GM12878 (cell line): ENCODE data around the gene MFSD6. TPM values are rescaled to one million over a fixed set of nuclear protein-coding genes. Genes with fewer than 3 reads are reported as not detected.

ENCODE experiments used
- ATAC-seq: fragments of 200-7000 bp; cut with Tn5 transposase; 3 replicates; pipeline ENCODE4 v1.9.1; 2020; ENCODE audit warnings: mild to moderate bottlenecking, moderate library complexity
- BruUV-seq: library from RNA; stranded (reverse); fragments of 400-500 nt; replicated peaks from 2 replicates; lab custom pipeline; 2021; lab: Mats Ljungman, UMichigan
- CTCF ChIA-PET: fragments of 300-600 bp; sonication (Branson Sonifier 250); formaldehyde crosslinking; extraction: SDS; loops from one replicate; lab custom pipeline; 2021; ENCODE audit warnings: inconsistent platforms; lab: Yijun Ruan, JAX
- POLR2A ChIA-PET: fragments of 350-600 bp; formaldehyde crosslinking; extraction: SDS; loops from one replicate; lab custom pipeline; 2021; ENCODE audit warnings: inconsistent platforms; lab: Charles Lee
- RAD21 ChIA-PET: fragments of 300-600 bp; sonication (Branson Sonifier 250); formaldehyde crosslinking; loops from one replicate; lab custom pipeline; 2023; ENCODE audit warnings: antibody characterized with exemption; ENCODE audit not compliant: unreplicated experiment; lab: Charles Lee
- SMC1A ChIA-PET: fragments of 300-600 bp; sonication (Branson Sonifier 250); formaldehyde crosslinking; loops from one replicate; lab custom pipeline; 2023; ENCODE audit not compliant: unreplicated experiment, uncharacterized antibody; lab: Charles Lee
- DNase-seq: peaks from one replicate; pipeline ENCODE4 v3.0.0-alpha.2; 2011; ENCODE audit warnings: low read depth, low spot score
- FAIRE-seq: peaks from 3 replicates; lab custom pipeline; 2011; peaks lifted over from hg19 to GRCh38; lab: Jason Lieb, UNC
- H2AFZ ChIP-seq: 2 replicates; pipeline ENCODE4 v1.6.0; 2011; ENCODE audit warnings: low read depth, low read length, control low read depth; ENCODE audit not compliant: control insufficient read depth
- H3K27ac ChIP-seq: 2 replicates; pipeline ENCODE4 v1.5.1; 2011; ENCODE audit warnings: control low read depth; ENCODE audit not compliant: control insufficient read depth, insufficient read depth
- H3K27me3 ChIP-seq, 2 experiments: replicated peaks in 1 of 2; 2 replicates each; pipeline versions ENCODE4 v1.6.0 to v1.6.1; 2011; ENCODE audit warnings: low read length in 1 of 2; ENCODE audit not compliant: control insufficient read depth in 2 of 2, insufficient read depth in 2 of 2
- H3K36me3 ChIP-seq, 2 experiments: 2 replicates each; pipeline ENCODE4 v1.5.1; 2011; ENCODE audit warnings: low read length in 1 of 2; ENCODE audit not compliant: control insufficient read depth in 2 of 2, insufficient read depth in 2 of 2
- H3K4me1 ChIP-seq: 2 replicates; pipeline ENCODE4 v1.6.1; 2011; ENCODE audit warnings: mild to moderate bottlenecking, low read length, moderate library complexity, mixed read lengths; ENCODE audit not compliant: control insufficient read depth, insufficient read depth
- H3K4me2 ChIP-seq: 2 replicates; pipeline ENCODE4 v1.6.0; 2011; ENCODE audit warnings: control low read depth; ENCODE audit not compliant: control insufficient read depth, insufficient read depth
- H3K4me3 ChIP-seq: fragments of 200-600 bp; sonication (generic); 2 replicates; pipeline ENCODE4 v1.5.1; 2016
- H3K79me2 ChIP-seq: 2 replicates; pipeline ENCODE4 v1.6.0; 2011; ENCODE audit warnings: low read length; ENCODE audit not compliant: control insufficient read depth, insufficient read depth
- H3K9ac ChIP-seq: 2 replicates; pipeline ENCODE4 v1.8.0; 2011; ENCODE audit warnings: low read length, control low read depth, mixed read lengths; ENCODE audit not compliant: control insufficient read depth, insufficient read depth
- H3K9me3 ChIP-seq: replicated peaks from 3 replicates; pipeline ENCODE4 v1.5.1; 2011; ENCODE audit warnings: mild to moderate bottlenecking, low read length; ENCODE audit not compliant: control insufficient read depth, insufficient read depth
- H4K20me1 ChIP-seq: 2 replicates; pipeline ENCODE4 v1.6.0; 2011; ENCODE audit not compliant: control insufficient read depth, insufficient read depth
- ASH2L ChIP-seq: fragments of 300-600, 200-600 bp; sonication (generic); IDR thresholded peaks from 2 replicates; pipeline ENCODE4 v1.6.1; 2017; ENCODE audit warnings: low read depth, mild to moderate bottlenecking, borderline replicate concordance
- ATF7 ChIP-seq: fragments of 450-650 bp; IDR thresholded peaks from 2 replicates; pipeline ENCODE4 v1.6.1; 2016; ENCODE audit warnings: low read depth, mild to moderate bottlenecking
- BCL11A ChIP-seq: IDR thresholded peaks from 2 replicates; pipeline ENCODE4 v1.6.1; 2011; ENCODE audit warnings: low read depth, low read length
- BMI1 ChIP-seq: fragments of 450-650 bp; IDR thresholded peaks from 2 replicates; pipeline ENCODE4 v1.6.1; 2016; ENCODE audit warnings: mild to moderate bottlenecking, moderate library complexity, borderline replicate concordance
- BRCA1 ChIP-seq: IDR thresholded peaks from 2 replicates; pipeline ENCODE4 v1.6.1; 2011; ENCODE audit warnings: low read depth, low read length, improper control_type of control experiment
- CREB1 ChIP-seq: IDR thresholded peaks from 2 replicates; pipeline ENCODE4 v1.6.1; 2012; ENCODE audit warnings: low read depth, mild to moderate bottlenecking, inconsistent platforms
- ESRRA ChIP-seq: IDR thresholded peaks from 2 replicates; pipeline ENCODE4 v1.6.1; 2012; ENCODE audit warnings: mild to moderate bottlenecking, low read length, improper control_type of control experiment
- HDGF ChIP-seq: fragments of 450-650 bp; IDR thresholded peaks from 2 replicates; pipeline ENCODE4 v1.6.1; 2016; ENCODE audit warnings: antibody characterized with exemption
- LARP7 ChIP-seq: fragments of 450-650 bp; IDR thresholded peaks from 2 replicates; pipeline ENCODE4 v1.6.1; 2017; ENCODE audit warnings: mild to moderate bottlenecking
- RAD51 ChIP-seq: fragments of 450-650 bp; IDR thresholded peaks from 2 replicates; pipeline ENCODE4 v1.6.1; 2016; ENCODE audit warnings: moderate library complexity, mild to moderate bottlenecking, inconsistent platforms
- RELA ChIP-seq: fragments of 450-650 bp; IDR thresholded peaks from 2 replicates; pipeline ENCODE4 v1.8.0; 2014; ENCODE audit warnings: borderline replicate concordance; ENCODE audit not compliant: partially characterized antibody
- RFX5 ChIP-seq: IDR thresholded peaks from 2 replicates; pipeline ENCODE4 v1.6.1; 2011; ENCODE audit warnings: low read depth, low read length, improper control_type of control experiment
- SMARCA5 ChIP-seq: fragments of 450-650 bp; IDR thresholded peaks from 2 replicates; pipeline ENCODE4 v1.6.1; 2017; ENCODE audit warnings: mild to moderate bottlenecking
- ZBTB11 ChIP-seq: fragments of 450-650 bp; formaldehyde crosslinking; IDR thresholded peaks from 2 replicates; pipeline ENCODE4 v1.5.0; 2022; ENCODE audit warnings: mild to moderate bottlenecking, missing genetic modification characterization
- ZBTB33 ChIP-seq: fragments of 450-650 bp; IDR thresholded peaks from 2 replicates; pipeline ENCODE4 v1.6.1; 2017; ENCODE audit warnings: mild to moderate bottlenecking
- WGBS: methylation state at CpG from one replicate; pipeline ENCODE4 v1.1.6; 2016; ENCODE audit warnings: low lambda C conversion rate; ENCODE audit not compliant: insufficient replicate concordance, insufficient coverage; ENCODE audit errors: missing lambda C conversion rate; 5-methylcytosine and 5-hydroxymethylcytosine counted together
- in situ Hi-C: fragments of 300-500 bp; cut with MboI; formaldehyde crosslinking; loops from 9 replicates; pipeline ENCODE4 v1.14.3; 2018; ENCODE audit warnings: mixed read lengths
- intact Hi-C: fragments of 100-400 bp; cut with micrococcal nuclease; formaldehyde crosslinking; loops from one replicate; pipeline ENCODE4 v1.14.2; 2022; ENCODE audit not compliant: unreplicated experiment
- polyA plus RNA-seq, 11 experiments: library from polyadenylated mRNA; depleted of rRNA in 4 of 11; unstranded in 6 of 11; stranded (reverse) in 5 of 11; fragments of >200 nt; fragmentation: Nextera tagmentation in 4 of 11; fragmentation: Illumina TruSeq in 1 of 11; extraction: Ambion mirVana in 4 of 11; extraction: Trizol in 1 of 11; gene quantifications; 1 replicate in 1 of 11; 2 replicates in 10 of 11; pipeline versions ENCODE4 v1.2.1 to v1.2.3, GENCODE V29; 2011 to 2016; ENCODE audit warnings: inconsistent platforms in 2 of 11, missing spikeins in 2 of 11, low read depth in 1 of 11
- total RNA-seq, 4 experiments: library from RNA; depleted of rRNA in 3 of 4; stranded (reverse); fragments of >200 nt in 3 of 4; fragmentation: Illumina TruSeq in 1 of 4; extraction: Trizol in 1 of 4; gene quantifications; 2 replicates each; pipeline versions ENCODE4 v1.2.1 to v1.2.3, GENCODE V29; 2013 to 2021

Gene MFSD6
- total and polyA plus RNA-seq, 10 of the 15 experiments (the other 5 are each of a cell fraction or from before 2014, with no cell fraction given): 6.7 to 42.6 (median 24.2) TPM

DNA sequence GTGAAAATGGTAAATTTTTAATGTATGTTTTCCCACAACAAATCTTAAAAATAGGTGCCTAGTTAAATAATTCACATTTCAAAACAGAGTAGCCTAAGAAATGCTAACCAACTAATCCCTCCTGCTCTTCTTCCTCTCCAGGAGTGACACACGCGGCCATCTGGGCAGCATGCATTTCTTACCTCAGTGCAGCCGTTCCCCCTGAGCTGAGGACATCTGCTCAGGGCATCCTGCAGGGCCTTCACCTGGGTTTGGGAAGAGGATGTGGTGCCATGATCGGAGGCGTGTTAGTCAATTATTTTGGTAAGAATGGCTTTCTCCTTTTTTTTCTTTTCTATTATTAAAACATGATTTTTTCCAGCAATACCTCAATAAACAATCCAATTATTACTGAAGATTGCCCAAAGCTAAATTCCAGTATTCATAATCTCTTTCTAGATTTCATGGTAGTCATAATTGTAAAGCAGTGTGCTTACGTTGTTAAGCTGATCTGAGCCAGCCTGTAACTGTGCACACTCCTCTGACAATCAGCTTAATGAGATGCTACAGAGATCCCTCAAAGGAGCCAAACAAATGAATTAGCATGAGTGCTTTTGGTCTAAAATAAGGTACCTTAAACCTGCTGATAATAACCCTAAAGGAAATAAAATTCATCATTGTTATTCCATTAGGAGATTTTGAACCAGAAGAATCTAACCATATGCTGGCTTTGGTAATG, 80.5 kb downstream of the MFSD6 start:
- Histone ChIP-seq H3K27ac (no peak overlapping the region), H3K79me2 (no peaks in the 10 kb centered on the region)
- no peak for ATAC-seq
- no peak for FAIRE-seq
- no peak for TF ChIP-seq BMI1
- no peak for TF ChIP-seq RAD51
- TF ChIP-seq ZBTB33: no peak
- TF ChIP-seq RFX5: no peak
- no peak for TF ChIP-seq CREB1
- no peak for TF ChIP-seq BRCA1
- TF ChIP-seq ZBTB11 (CRISPR knock-in tag): no peak
- TF ChIP-seq ESRRA: no peak
- no peak for TF ChIP-seq SMARCA5
- TF ChIP-seq RELA: no peak
- no peak for TF ChIP-seq BCL11A
- TF ChIP-seq HDGF: no peak
- TF ChIP-seq LARP7: no peak
- TF ChIP-seq ATF7: no peak
- no peak for TF ChIP-seq ASH2L
- TF ChIP-seq, all 136 proteins: peak for 0
- in situ Hi-C loops (no loop called here), intact Hi-C loops (no loop called here)
- BruUV-seq: no TSS peak
- Histone ChIP-seq H3K4me3 (no peak overlapping the region), H3K9ac (no peak overlapping the region), H3K9me3 (no peaks in the 10 kb centered on the region; the same call in 2 of the 3 replicates), H3K27me3 (no peaks in the 10 kb centered on the region), H3K4me1 (no peaks in the 10 kb centered on the region), H4K20me1 (no peaks in the 10 kb centered on the region), H2AFZ (no peak overlapping the region), H3K4me2 (no peak overlapping the region), H3K36me3 (peaks cover 0 to 18% of the 10 kb centered on the region in 2 experiments; a peak in 2 of 4 replicates)
- ChIA-PET SMC1A (interaction anchor here (0.9 kb wide), 1 partner anchor 250 kb away, joined by 3 read pairs; no protein-coding TSS in a partner anchor), RAD21 (no interaction called here), POLR2A (no interaction called here), CTCF (no interaction called here)
- no peak for DNase-seq
- 93% methylated on average over 6 of the region's 6 CpGs for WGBS
